PC-9 (cell line): ENCODE results near the gene CYP11A1. TPM values are rescaled to one million over a fixed set of nuclear protein-coding genes. Genes with fewer than 3 reads are reported as not detected.
A peak's percentile ranks its signal among the peaks of the same experiment; 100 is the strongest.

Experiments
- BruUV-seq: library from RNA; stranded (reverse); fragments of 400-500 nt; replicated peaks from 2 replicates; lab custom pipeline; 2021; lab: Mats Ljungman, UMichigan
- CTCF ChIA-PET: fragments of 300-600 bp; sonication (Branson Sonifier 250); formaldehyde crosslinking; loops from one replicate; lab custom pipeline; 2022; ENCODE audit warnings: antibody characterized with exemption; lab: Charles Lee
- POLR2A ChIA-PET: fragments of 300-600 bp; sonication (Branson Sonifier 250); formaldehyde crosslinking; loops from one replicate; lab custom pipeline; 2022; ENCODE audit warnings: antibody characterized with exemption; ENCODE audit not compliant: unreplicated experiment; lab: Charles Lee
- DNase-seq, 2 experiments: peaks; one replicate each; pipeline versions ENCODE4 v3.0.0 to v3.0.0-alpha.2; 2015 to 2022; ENCODE audit warnings: mixed read lengths in 1 of 2
- H2AFZ ChIP-seq: fragments of 200-600 bp; sonication (generic); 2 replicates; pipeline ENCODE4 v1.8.1; 2017; ENCODE audit warnings: antibody characterized with exemption
- H3F3A ChIP-seq: fragments of 200-600 bp; sonication (generic); 2 replicates; pipeline ENCODE4 v1.8.1; 2017; ENCODE audit warnings: antibody characterized with exemption, mild to moderate bottlenecking, low read depth; ENCODE audit not compliant: insufficient read depth
- H3K27ac ChIP-seq: fragments of 200-600 bp; sonication (generic); 2 replicates; pipeline ENCODE4 v1.6.1; 2016; ENCODE audit warnings: mixed run types
- H3K27me3 ChIP-seq: fragments of 200-600 bp; sonication (generic); 2 replicates; pipeline ENCODE4 v1.6.1; 2016; ENCODE audit warnings: low read depth, mixed run types; ENCODE audit not compliant: insufficient read depth
- H3K36me3 ChIP-seq: fragments of 200-600 bp; sonication (generic); 2 replicates; pipeline ENCODE4 v1.6.1; 2016; ENCODE audit warnings: low read depth, mixed run types
- H3K4me1 ChIP-seq: fragments of 200-600 bp; sonication (generic); replicated peaks from 2 replicates; pipeline ENCODE4 v1.6.1; 2016; ENCODE audit warnings: mixed run types; ENCODE audit not compliant: insufficient read depth
- H3K4me2 ChIP-seq: fragments of 200-600 bp; sonication (generic); 2 replicates; pipeline ENCODE4 v1.6.1; 2017; ENCODE audit warnings: mixed run types
- H3K4me3 ChIP-seq: fragments of 200-600 bp; sonication (generic); 2 replicates; pipeline ENCODE4 v1.6.1; 2016; ENCODE audit warnings: mixed run types
- H3K79me2 ChIP-seq: fragments of 200-600 bp; sonication (generic); 2 replicates; pipeline ENCODE4 v1.6.1; 2017; ENCODE audit warnings: low read depth, mixed run types
- H3K9me2 ChIP-seq: fragments of 200-600 bp; sonication (generic); 2 replicates; pipeline ENCODE4 v1.8.1; 2017; ENCODE audit warnings: mild to moderate bottlenecking; ENCODE audit not compliant: insufficient read depth
- H3K9me3 ChIP-seq: fragments of 200-600 bp; sonication (generic); 2 replicates; pipeline ENCODE4 v1.8.1; 2016; ENCODE audit warnings: low read depth; ENCODE audit not compliant: insufficient read depth
- H4K20me1 ChIP-seq: fragments of 200-600 bp; sonication (generic); 2 replicates; pipeline ENCODE4 v1.8.1; 2017; ENCODE audit not compliant: insufficient read depth
- CTCF ChIP-seq: fragments of 200-600 bp; sonication (generic); conservative IDR thresholded peaks from 2 replicates; pipeline ENCODE4 v1.6.1; 2017; ENCODE audit warnings: mixed run types, antibody characterized with exemption, mild to moderate bottlenecking, moderate library complexity
- EZH2 ChIP-seq: fragments of 200-600 bp; sonication (generic); IDR thresholded peaks from 2 replicates; pipeline ENCODE4 v1.8.0; 2017; ENCODE audit warnings: antibody characterized with exemption, low read depth
- intact Hi-C: fragments of 100-400 bp; cut with micrococcal nuclease; formaldehyde crosslinking; loops from one replicate; pipeline ENCODE4 v1.10.0; 2022; ENCODE audit not compliant: unreplicated experiment
- total RNA-seq: library from RNA; stranded (reverse); gene quantifications from 2 replicates; pipeline ENCODE4 v1.2.3, GENCODE V29; 2021

Gene CYP11A1
- total RNA-seq, 1 experiment from 2014 or later: 7.1 TPM

- Histone ChIP-seq H3K79me2 (peaks cover 22% of the 10 kb centered on the region), H3K27ac (no peak overlapping the region), H3K4me1 (peaks cover 18% of the 10 kb centered on the region), H3K27me3 (no peaks in the 10 kb centered on the region), H3K9me2 (no peaks in the 10 kb centered on the region), H2AFZ (no peak overlapping the region), H3K9me3 (no peaks in the 10 kb centered on the region), H3K36me3 (no peaks in the 10 kb centered on the region), H3F3A (no peaks in the 10 kb centered on the region), H3K4me2 (no peak overlapping the region), H4K20me1 (no peaks in the 10 kb centered on the region), H3K4me3 (no peak overlapping the region)
- intact Hi-C loops: no loop called here
- no peak for DNase-seq
- no peak for TF ChIP-seq EZH2
- CTCF ChIA-PET: interaction anchor here (0.7 kb wide), 1 partner anchor 240 kb away, joined by 3 read pairs; no protein-coding TSS in a partner anchor
- BruUV-seq: no TSS peak
- POLR2A ChIA-PET: no interaction called here
Measured at GRCh38 chr15:74369084-74369745, 1.8 kb upstream of the CYP11A1 start.

GRCh38 chr15:74368121-74368520 lies 675 bp upstream of the CYP11A1 start:
- no peaks in the 10 kb centered on the region for H4K20me1 ChIP-seq
- ChIA-PET POLR2A (no interaction called here), CTCF (interaction anchor here (0.6 to 0.7 kb wide), 2 partner anchors 48 to 370 kb away, joined by 4 to 5 read pairs; no protein-coding TSS in a partner anchor)
- H3K36me3 ChIP-seq: no peaks in the 10 kb centered on the region
- no peak overlapping the region for H3K4me3 ChIP-seq
- peaks cover 22% of the 10 kb centered on the region for H3K79me2 ChIP-seq
- no TSS peak for BruUV-seq
- H3F3A ChIP-seq: no peaks in the 10 kb centered on the region
- no peak for DNase-seq
- H3K27ac ChIP-seq: no peak overlapping the region
- intact Hi-C loops: no loop called here
- H3K4me1 ChIP-seq: peaks cover 20% of the 10 kb centered on the region
- H3K9me2 ChIP-seq: no peaks in the 10 kb centered on the region
- no peaks in the 10 kb centered on the region for H3K27me3 ChIP-seq
- TF ChIP-seq CTCF (no peak), EZH2 (no peak)
- H3K4me2 ChIP-seq: no peak overlapping the region
- no peak overlapping the region for H2AFZ ChIP-seq
- H3K9me3 ChIP-seq: no peaks in the 10 kb centered on the region

GRCh38 chr15:74365598-74366445 lies 1.6 kb downstream of the CYP11A1 start:
- Histone ChIP-seq H3K79me2 (peaks cover 22% of the 10 kb centered on the region), H2AFZ (peak overlapping the region; percentile 87), H3K4me2 (peak overlapping the region; percentile 78), H3K9me2 (no peaks in the 10 kb centered on the region), H3K27me3 (no peaks in the 10 kb centered on the region), H3K9me3 (no peaks in the 10 kb centered on the region), H3K4me3 (peak overlapping the region; percentile 86), H3K27ac (peak overlapping the region; percentile 86), H3K4me1 (peaks cover 28% of the 10 kb centered on the region), H3F3A (no peaks in the 10 kb centered on the region), H3K36me3 (no peaks in the 10 kb centered on the region), H4K20me1 (no peaks in the 10 kb centered on the region)
- CTCF ChIA-PET: interaction anchor here (0.7 kb wide), 1 partner anchor 180 kb away, joined by 19 read pairs; no protein-coding TSS in a partner anchor
- intact Hi-C loops: no loop called here
- no TSS peak for BruUV-seq
- POLR2A ChIA-PET: no interaction called here
- peak; percentile 44 to 59 for DNase-seq
- TF ChIP-seq EZH2 (no peak), CTCF (no peak)
